ENCODE measurements around the gene RNF225.

Gene RNF225

DNA sequence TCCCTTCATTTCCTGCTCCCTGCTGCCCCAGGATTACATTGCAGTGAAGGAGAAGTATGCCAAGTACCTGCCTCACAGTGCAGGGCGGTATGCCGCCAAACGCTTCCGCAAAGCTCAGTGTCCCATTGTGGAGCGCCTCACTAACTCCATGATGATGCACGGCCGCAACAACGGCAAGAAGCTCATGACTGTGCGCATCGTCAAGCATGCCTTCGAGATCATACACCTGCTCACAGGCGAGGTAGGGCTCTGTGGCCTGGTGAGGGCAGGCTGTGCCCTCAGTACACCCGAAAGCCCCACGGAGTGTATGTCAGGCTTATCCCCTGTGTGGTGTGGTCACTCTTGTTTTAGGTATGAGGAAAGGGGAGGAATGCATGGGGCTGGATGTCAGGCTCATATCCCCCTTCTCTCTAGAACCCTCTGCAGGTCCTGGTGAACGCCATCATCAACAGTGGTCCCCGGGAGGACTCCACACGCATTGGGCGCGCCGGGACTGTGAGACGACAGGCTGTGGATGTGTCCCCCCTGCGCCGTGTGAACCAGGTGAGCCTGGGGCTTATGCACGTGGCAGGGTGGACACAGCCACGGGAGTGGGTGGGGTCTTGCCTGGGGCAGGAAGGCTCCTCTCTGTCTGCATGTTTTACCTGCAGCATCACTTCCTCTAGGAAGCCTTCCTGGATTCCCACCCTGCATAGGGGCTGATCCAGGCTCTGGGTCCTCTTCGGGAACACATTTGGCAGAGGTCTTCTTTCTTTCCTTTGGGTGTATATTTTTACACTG lies 2.3 kb upstream of the RNF225 start:
- Histone ChIP-seq H3K27me3 (ENCODE audit: control insufficient read depth, low read length) (no peaks in the 10 kb centered on the region), H3K4me1 (ENCODE audit: control insufficient read depth, low read length) (peaks cover 15% of the 10 kb centered on the region), H3F3A (ENCODE audit: control insufficient read depth, insufficient read depth) (peaks cover 36% of the 10 kb centered on the region), H3K4me3 (ENCODE audit: low read length) (no peak overlapping the region), H3K27ac (ENCODE audit: low read depth, low read length) (no peak overlapping the region), H3K9me3 (ENCODE audit: control insufficient read depth, insufficient read depth, low read length) (no peaks in the 10 kb centered on the region), H3K9me2 (replicated peaks; ENCODE audit: control insufficient read depth, low read length) (no peaks in the 10 kb centered on the region), H4K20me1 (ENCODE audit: control insufficient read depth, insufficient read depth, low read depth, low read length) (peaks cover 8% of the 10 kb centered on the region; the same call in 1 of the 2 replicates), H3K36me3 (ENCODE audit: control insufficient read depth, low read length) (peaks cover 71% of the 10 kb centered on the region), H3K4me2 (ENCODE audit: low read length) (no peak overlapping the region), H3K79me2 (ENCODE audit: control insufficient read depth, low read length) (peaks cover 38% of the 10 kb centered on the region)
- no peak for TF ChIP-seq EZH2phosphoT487 (IDR thresholded peaks at IDR 0.05; ENCODE audit: borderline replicate concordance, low read length)
- TF ChIP-seq, protein P1, sequence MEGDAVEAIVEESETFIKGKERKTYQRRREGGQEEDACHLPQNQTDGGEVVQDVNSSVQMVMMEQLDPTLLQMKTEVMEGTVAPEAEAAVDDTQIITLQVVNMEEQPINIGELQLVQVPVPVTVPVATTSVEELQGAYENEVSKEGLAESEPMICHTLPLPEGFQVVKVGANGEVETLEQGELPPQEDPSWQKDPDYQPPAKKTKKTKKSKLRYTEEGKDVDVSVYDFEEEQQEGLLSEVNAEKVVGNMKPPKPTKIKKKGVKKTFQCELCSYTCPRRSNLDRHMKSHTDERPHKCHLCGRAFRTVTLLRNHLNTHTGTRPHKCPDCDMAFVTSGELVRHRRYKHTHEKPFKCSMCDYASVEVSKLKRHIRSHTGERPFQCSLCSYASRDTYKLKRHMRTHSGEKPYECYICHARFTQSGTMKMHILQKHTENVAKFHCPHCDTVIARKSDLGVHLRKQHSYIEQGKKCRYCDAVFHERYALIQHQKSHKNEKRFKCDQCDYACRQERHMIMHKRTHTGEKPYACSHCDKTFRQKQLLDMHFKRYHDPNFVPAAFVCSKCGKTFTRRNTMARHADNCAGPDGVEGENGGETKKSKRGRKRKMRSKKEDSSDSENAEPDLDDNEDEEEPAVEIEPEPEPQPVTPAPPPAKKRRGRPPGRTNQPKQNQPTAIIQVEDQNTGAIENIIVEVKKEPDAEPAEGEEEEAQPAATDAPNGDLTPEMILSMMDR (IDR thresholded peaks at IDR 0.05; ENCODE audit: low read depth, low read length, poor library complexity, severe bottlenecking), result no peak

DNA sequence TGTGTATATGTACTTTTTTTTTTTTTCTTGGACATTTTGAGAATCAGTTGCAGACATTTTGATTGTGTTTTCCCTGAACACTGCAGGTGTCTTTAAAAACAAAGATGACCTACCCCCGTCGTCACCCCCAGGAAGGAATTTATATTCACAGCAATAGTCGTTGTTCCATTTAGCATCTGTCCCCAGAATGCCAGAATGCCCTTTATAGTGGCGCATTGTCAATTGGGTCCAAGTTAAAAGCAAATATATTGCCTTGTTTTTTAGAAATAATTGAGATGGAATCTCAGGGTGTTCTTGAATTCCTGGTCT lies 1.8 kb upstream of the RNF225 start:
- TF ChIP-seq, protein P1 (IDR thresholded peaks at IDR 0.05; ENCODE audit: low read depth, low read length, poor library complexity, severe bottlenecking), result no peak
- no peak for TF ChIP-seq EZH2phosphoT487 (IDR thresholded peaks at IDR 0.05; ENCODE audit: borderline replicate concordance, low read length)

DNA sequence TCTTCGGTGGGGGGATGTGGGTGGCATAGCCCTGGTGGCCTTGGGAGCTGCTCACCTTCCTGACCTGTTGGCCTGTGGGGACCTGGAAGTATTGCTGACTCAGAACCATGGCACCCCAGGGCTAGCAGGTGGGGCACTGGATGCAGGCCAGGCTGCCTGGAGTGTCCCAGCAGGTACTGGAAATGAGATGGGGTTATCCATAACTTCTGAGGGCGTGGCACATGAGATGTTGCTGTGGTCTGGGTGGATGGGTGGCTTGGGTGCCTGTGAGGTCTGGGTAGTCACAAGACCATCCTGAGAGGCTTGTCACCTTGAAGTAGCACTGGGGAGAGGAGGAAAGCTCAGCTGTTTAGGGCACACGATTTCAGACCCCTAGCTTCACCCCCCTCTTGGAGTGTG lies 636 bp upstream of the RNF225 start:
- H3K4me3 ChIP-seq (ENCODE audit: low read length), result no peak overlapping the region
- no peaks in the 10 kb centered on the region for H3K9me3 ChIP-seq (ENCODE audit: control insufficient read depth, insufficient read depth, low read length)
- H3K27ac ChIP-seq (ENCODE audit: low read depth, low read length), result no peak overlapping the region
- H3F3A ChIP-seq (ENCODE audit: control insufficient read depth, insufficient read depth), result peaks cover 41% of the 10 kb centered on the region
- no peaks in the 10 kb centered on the region for H3K27me3 ChIP-seq (ENCODE audit: control insufficient read depth, low read length)
- peaks cover 3% of the 10 kb centered on the region; the same call in 1 of the 2 replicates for H3K4me1 ChIP-seq (ENCODE audit: control insufficient read depth, low read length)
- peaks cover 22% of the 10 kb centered on the region for H3K79me2 ChIP-seq (ENCODE audit: control insufficient read depth, low read length)
- H3K4me2 ChIP-seq (ENCODE audit: low read length), result no peak overlapping the region
- H3K36me3 ChIP-seq (ENCODE audit: control insufficient read depth, low read length), result peaks cover 57% of the 10 kb centered on the region
- TF ChIP-seq, protein P1 (IDR thresholded peaks at IDR 0.05; ENCODE audit: low read depth, low read length, poor library complexity, severe bottlenecking), result no peak
- TF ChIP-seq EZH2phosphoT487 (IDR thresholded peaks at IDR 0.05; ENCODE audit: borderline replicate concordance, low read length), result no peak
- no peaks in the 10 kb centered on the region for H3K9me2 ChIP-seq (replicated peaks; ENCODE audit: control insufficient read depth, low read length)
- H4K20me1 ChIP-seq (ENCODE audit: control insufficient read depth, insufficient read depth, low read depth, low read length), result peaks cover 6% of the 10 kb centered on the region; the same call in 1 of the 2 replicates

More for the DNA sequence above, 1.8 kb upstream of the RNF225 start:
- Histone ChIP-seq H3K27ac (ENCODE audit: low read depth, low read length) (no peak overlapping the region), H3K9me2 (replicated peaks; ENCODE audit: control insufficient read depth, low read length) (no peaks in the 10 kb centered on the region), H3K4me3 (ENCODE audit: low read length) (no peak overlapping the region), H3K9me3 (ENCODE audit: control insufficient read depth, insufficient read depth, low read length) (no peaks in the 10 kb centered on the region), H3K79me2 (ENCODE audit: control insufficient read depth, low read length) (peaks cover 32% of the 10 kb centered on the region), H3K27me3 (ENCODE audit: control insufficient read depth, low read length) (no peaks in the 10 kb centered on the region), H3K4me2 (ENCODE audit: low read length) (no peak overlapping the region), H3F3A (ENCODE audit: control insufficient read depth, insufficient read depth) (peaks cover 40% of the 10 kb centered on the region), H4K20me1 (ENCODE audit: control insufficient read depth, insufficient read depth, low read depth, low read length) (peaks cover 6% of the 10 kb centered on the region; the same call in 1 of the 2 replicates), H3K4me1 (ENCODE audit: control insufficient read depth, low read length) (peaks cover 10% of the 10 kb centered on the region), H3K36me3 (ENCODE audit: control insufficient read depth, low read length) (peaks cover 66% of the 10 kb centered on the region)
